Neutrophil (primary cell): ENCODE data around the gene ZNF780B.

Experiments used
- H3K27ac ChIP-seq: fragments of 200-600 bp; sonication (generic); 2 replicates; pipeline ENCODE4 v1.5.1; 2016; ENCODE audit warnings: mild to moderate bottlenecking, moderate library complexity
- H3K27me3 ChIP-seq: fragments of 200-600 bp; sonication (generic); 2 replicates; pipeline ENCODE4 v1.6.0; 2016; ENCODE audit warnings: mild to moderate bottlenecking
- H3K36me3 ChIP-seq: fragments of 200-600 bp; sonication (generic); 2 replicates; pipeline ENCODE4 v1.5.1; 2017
- H3K4me1 ChIP-seq, 2 experiments: fragments of 200-600 bp in 1 of 2; sonication (generic) in 1 of 2; 1 replicate in 1 of 2; 2 replicates in 1 of 2; pipeline versions ENCODE4 v1.5.1 to v1.6.1; 2013 to 2016; ENCODE audit warnings: low read depth in 1 of 2, low read length in 1 of 2, mild to moderate bottlenecking in 1 of 2, moderate library complexity in 1 of 2; ENCODE audit not compliant: control insufficient read depth in 1 of 2, insufficient read depth in 1 of 2
- H3K4me3 ChIP-seq, 2 experiments: fragments of 200-600 bp in 1 of 2; sonication (generic) in 1 of 2; 1 replicate in 1 of 2; 2 replicates in 1 of 2; pipeline ENCODE4 v1.5.1; 2013 to 2016; ENCODE audit warnings: low read depth in 1 of 2, low read length in 1 of 2, mild to moderate bottlenecking in 1 of 2, moderate library complexity in 1 of 2
- H3K9me3 ChIP-seq: fragments of 200-600 bp; sonication (generic); 2 replicates; pipeline ENCODE4 v1.5.1; 2016
- TF ChIP-seq, protein P1 (sequence below): fragments of 200-600 bp; sonication (generic); IDR thresholded peaks from 2 replicates; pipeline ENCODE4 v1.5.1; 2016; ENCODE audit warnings: antibody characterized with exemption

ZNF780B gene

DNA sequence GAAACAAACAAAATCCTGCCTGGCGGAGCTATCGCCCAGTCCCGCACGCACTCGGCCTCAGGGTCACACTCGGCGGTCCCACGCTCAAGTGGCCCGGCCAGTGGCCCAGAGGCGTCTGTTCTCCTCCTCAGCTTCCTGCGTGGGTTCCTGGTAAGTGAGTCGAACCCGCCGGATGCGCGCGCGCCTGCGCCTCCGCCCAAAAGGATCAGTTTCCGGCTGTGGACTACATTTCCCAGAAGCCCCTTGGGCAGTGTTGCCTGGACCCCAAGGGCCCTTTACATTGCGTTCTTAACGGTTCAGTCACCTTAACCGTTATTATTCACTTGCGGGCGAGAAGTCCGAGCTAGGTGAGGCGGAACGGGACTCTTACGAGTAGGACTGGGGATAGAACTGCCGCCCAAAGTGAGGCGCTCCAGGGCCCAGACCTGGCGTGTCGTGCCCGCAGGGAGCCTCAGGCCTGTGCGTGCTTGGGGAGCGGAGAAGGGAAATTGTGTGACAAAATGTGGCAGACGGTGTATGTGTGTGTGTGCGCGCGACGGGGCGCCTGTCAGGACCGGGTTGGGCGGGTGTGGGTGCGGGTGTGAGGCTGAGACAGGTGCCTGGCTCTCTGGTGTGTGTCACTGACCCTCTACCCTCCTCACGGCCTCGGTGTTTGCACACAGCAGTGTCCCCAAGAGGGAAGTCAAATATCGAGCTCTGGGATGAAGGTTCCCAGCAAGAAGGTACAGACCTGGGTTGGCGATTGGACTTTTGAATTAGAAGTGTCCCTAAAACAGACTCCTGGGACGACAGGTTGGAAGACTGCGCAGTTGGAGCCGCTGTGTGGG, 59.0 kb downstream of the ZNF780B start, which contains the start of gene ZNF546:
Gene ZNF546 (plus strand): TSS at position 250 of the 827 bp plus-strand sequence. CDS start 1,267 bp downstream, outside the sequence.
- Histone ChIP-seq H3K4me1 (peaks cover 14% of the 10 kb centered on the region in 2 experiments), H3K27me3 (no peaks in the 10 kb centered on the region), H3K27ac (peak within 1 kb of the TSS; percentile 72), H3K4me3 (peak within 1 kb of the TSS; percentile 72 to 73), H3K36me3 (no peaks in the 10 kb centered on the region), H3K9me3 (no peaks in the 10 kb centered on the region)
- TF ChIP-seq, protein P1, sequence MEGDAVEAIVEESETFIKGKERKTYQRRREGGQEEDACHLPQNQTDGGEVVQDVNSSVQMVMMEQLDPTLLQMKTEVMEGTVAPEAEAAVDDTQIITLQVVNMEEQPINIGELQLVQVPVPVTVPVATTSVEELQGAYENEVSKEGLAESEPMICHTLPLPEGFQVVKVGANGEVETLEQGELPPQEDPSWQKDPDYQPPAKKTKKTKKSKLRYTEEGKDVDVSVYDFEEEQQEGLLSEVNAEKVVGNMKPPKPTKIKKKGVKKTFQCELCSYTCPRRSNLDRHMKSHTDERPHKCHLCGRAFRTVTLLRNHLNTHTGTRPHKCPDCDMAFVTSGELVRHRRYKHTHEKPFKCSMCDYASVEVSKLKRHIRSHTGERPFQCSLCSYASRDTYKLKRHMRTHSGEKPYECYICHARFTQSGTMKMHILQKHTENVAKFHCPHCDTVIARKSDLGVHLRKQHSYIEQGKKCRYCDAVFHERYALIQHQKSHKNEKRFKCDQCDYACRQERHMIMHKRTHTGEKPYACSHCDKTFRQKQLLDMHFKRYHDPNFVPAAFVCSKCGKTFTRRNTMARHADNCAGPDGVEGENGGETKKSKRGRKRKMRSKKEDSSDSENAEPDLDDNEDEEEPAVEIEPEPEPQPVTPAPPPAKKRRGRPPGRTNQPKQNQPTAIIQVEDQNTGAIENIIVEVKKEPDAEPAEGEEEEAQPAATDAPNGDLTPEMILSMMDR: no peak

DNA sequence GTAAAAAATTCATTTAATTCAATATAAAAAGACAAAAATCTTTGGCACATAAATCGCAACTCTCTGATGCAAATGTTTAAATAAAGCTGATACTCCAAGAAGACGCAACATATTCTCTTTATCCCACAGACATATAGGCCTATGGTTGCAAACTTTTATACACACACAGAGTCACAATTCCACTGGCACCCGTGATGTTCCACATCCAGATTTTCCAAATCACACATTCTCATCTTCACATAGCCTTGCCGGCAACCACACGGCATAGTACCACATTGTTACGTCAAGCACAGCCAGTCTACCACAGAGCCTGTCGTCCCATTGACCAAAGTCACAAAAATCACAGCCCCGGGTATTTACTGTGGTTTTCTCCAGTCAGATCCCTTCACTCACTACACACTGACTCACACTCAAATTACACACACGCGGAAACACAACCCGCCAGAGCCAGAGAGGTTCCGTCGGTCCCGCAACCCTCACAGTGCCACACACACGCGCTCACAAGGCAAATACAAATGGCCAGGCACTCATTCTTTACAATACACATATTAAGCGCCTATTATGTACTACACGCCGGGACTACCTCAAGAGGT, 59.7 kb downstream of the ZNF780B start:
- Histone ChIP-seq H3K4me3 (peak overlapping the region; percentile 72 to 73), H3K9me3 (no peaks in the 10 kb centered on the region), H3K36me3 (no peaks in the 10 kb centered on the region), H3K4me1 (peaks cover 14% of the 10 kb centered on the region in 2 experiments), H3K27me3 (no peaks in the 10 kb centered on the region), H3K27ac (peak overlapping the region; percentile 72)
- TF ChIP-seq, protein P1: no peak

DNA sequence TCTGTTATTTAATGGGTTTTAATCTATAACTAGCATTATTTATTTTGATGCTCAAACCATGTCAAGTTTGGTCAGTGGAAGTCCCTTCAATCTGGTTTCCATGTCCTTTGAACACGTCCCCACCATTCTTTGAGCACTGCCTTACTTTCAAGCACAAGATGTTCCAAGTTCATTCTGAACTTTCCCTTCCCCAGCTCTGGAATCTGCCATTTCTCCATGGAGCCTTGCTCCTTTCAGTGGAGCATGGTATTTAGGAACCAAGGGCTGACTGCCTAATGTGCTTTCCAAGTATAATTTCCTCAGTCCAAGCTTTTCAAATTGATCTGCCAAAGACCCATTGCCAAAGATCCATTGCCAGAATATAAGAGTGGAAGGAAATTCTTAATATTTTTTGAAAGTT, 60.2 kb downstream of the ZNF780B start:
- H3K4me3 ChIP-seq: no peak overlapping the region
- no peaks in the 10 kb centered on the region for H3K27me3 ChIP-seq
- H3K27ac ChIP-seq: no peak overlapping the region
- no peaks in the 10 kb centered on the region for H3K9me3 ChIP-seq
- peaks cover 14% of the 10 kb centered on the region in 2 experiments for H3K4me1 ChIP-seq
- TF ChIP-seq, protein P1: no peak
- no peaks in the 10 kb centered on the region for H3K36me3 ChIP-seq

DNA sequence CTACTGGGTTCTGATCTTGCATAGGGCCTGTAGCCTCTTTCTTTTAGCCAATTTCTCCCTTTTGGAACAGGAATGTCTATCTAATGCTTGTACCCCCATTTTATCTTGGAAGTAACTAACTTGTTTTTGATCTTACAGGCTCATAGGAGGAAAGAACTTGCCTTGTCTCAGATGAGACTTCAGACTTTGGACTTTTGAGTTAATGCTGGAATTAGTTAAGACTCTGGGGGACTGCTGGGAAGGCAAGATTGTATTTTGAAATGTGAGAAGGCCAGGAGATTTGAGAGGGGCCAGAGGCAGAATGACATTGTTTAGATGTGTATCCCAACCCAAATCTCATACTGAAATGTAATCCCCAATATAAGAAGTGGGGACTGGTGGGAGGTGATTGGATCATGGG, 61.7 kb downstream of the ZNF780B start:
- TF ChIP-seq, protein P1: no peak
- no peak overlapping the region for H3K4me3 ChIP-seq
- H3K27ac ChIP-seq: no peak overlapping the region
- H3K36me3 ChIP-seq: no peaks in the 10 kb centered on the region
- peaks cover 14% of the 10 kb centered on the region in 2 experiments for H3K4me1 ChIP-seq
- no peaks in the 10 kb centered on the region for H3K9me3 ChIP-seq
- no peaks in the 10 kb centered on the region for H3K27me3 ChIP-seq

DNA sequence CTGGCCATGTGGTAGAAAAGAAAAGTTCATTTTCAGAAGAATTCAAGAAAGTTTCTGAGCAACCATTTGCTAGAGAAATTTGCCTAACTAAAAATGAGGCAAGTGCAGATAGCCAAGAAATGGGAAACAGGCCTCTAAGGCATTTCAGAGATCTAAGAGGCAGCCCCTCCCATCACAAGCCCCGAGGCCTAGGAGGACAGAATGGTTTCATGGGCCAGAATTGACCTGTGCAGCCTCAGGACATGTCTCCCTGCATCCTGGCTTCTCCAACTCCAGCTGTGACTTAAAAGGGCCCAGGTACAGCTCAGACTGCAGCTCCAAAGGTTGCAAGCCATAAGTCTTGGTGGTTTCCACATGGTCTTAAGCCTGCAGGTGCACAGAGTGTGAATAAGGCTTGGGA, 62.4 kb downstream of the ZNF780B start:
- Histone ChIP-seq H3K9me3 (no peaks in the 10 kb centered on the region), H3K36me3 (no peaks in the 10 kb centered on the region), H3K27ac (no peak overlapping the region), H3K27me3 (no peaks in the 10 kb centered on the region), H3K4me3 (no peak overlapping the region), H3K4me1 (peaks cover 14% of the 10 kb centered on the region in 2 experiments)
- TF ChIP-seq, protein P1: no peak
